K562 (cell line): Measurements from ENCODE around the gene IQSEC3.

Experiments
- ARNT ChIP-seq, 2 experiments: fragments of 450-650 bp; IDR thresholded peaks; 2 replicates each; pipeline ENCODE4 v1.6.1; 2016; ENCODE audit warnings: mild to moderate bottlenecking in 1 of 2
- CHD1 ChIP-seq: fragments of 200-600 bp; sonication (generic); IDR thresholded peaks from one replicate; pipeline ENCODE4 v1.6.1; 2012; ENCODE audit warnings: mild to moderate bottlenecking, moderate library complexity, low read length, inconsistent platforms
- FOXK1 ChIP-seq: sonication (generic); formaldehyde crosslinking; IDR thresholded peaks from 2 replicates; pipeline ENCODE4 v1.8.0; 2022; ENCODE audit warnings: missing genetic modification reagents, mild to moderate bottlenecking, borderline replicate concordance
- MAFK ChIP-seq: IDR thresholded peaks from 2 replicates; pipeline ENCODE4 v1.6.1; 2011; ENCODE audit warnings: low read length, improper control_type of control experiment
- NCOA4 ChIP-seq: fragments of 450-650 bp; IDR thresholded peaks from 2 replicates; pipeline ENCODE4 v1.6.1; 2018; ENCODE audit warnings: mild to moderate bottlenecking; ENCODE audit not compliant: partially characterized antibody
- PHTF2 ChIP-seq: fragments of 250-450 bp; sonication (Bioruptor Pico); IDR thresholded peaks from 2 replicates; pipeline ENCODE4 v1.5.0; 2021; ENCODE audit warnings: mild to moderate bottlenecking
- POLR2AphosphoS2 ChIP-seq: IDR thresholded peaks from 2 replicates; pipeline ENCODE4 v1.6.1; 2012; ENCODE audit warnings: low read length, improper control_type of control experiment
- POLR2AphosphoS5 ChIP-seq: IDR thresholded peaks from 2 replicates; pipeline ENCODE4 v1.6.1; 2011; ENCODE audit warnings: mild to moderate bottlenecking, low read depth, low read length, moderate library complexity; ENCODE audit not compliant: control insufficient read depth, insufficient read depth
- SMARCA5 ChIP-seq: fragments of 450-650 bp; IDR thresholded peaks from 2 replicates; pipeline ENCODE4 v1.6.1; 2016
- SRF ChIP-seq, 2 experiments: fragments of 250-450, 450-650 bp in 1 of 2; sonication (Bioruptor Pico) in 1 of 2; sonication (generic) in 1 of 2; formaldehyde crosslinking; IDR thresholded peaks; 2 replicates each; pipeline versions ENCODE4 v1.5.0 to v1.5.1; 2020 to 2022; ENCODE audit warnings: mild to moderate bottlenecking in 1 of 2, missing genetic modification reagents in 1 of 2
- TAF1 ChIP-seq: IDR thresholded peaks from 2 replicates; pipeline ENCODE4 v1.6.1; 2011; ENCODE audit warnings: mild to moderate bottlenecking, low read length, moderate library complexity; ENCODE audit not compliant: insufficient read depth, control insufficient read depth, severe bottlenecking; ENCODE audit errors: extremely low read depth
- ZBTB43 ChIP-seq: sonication (generic); formaldehyde crosslinking; IDR thresholded peaks from 2 replicates; pipeline ENCODE4 v1.8.0; 2023; ENCODE audit warnings: mild to moderate bottlenecking, missing genetic modification reagents
- TF ChIP-seq, protein P1 (sequence below): fragments of 200-800 bp; sonication (Bioruptor generic); IDR thresholded peaks from 2 replicates; pipeline ENCODE4 v1.6.1; 2016; ENCODE audit warnings: missing genetic modification characterization, missing compliant biosample characterization
- TF ChIP-seq, protein P2 (sequence below): fragments of 250-450 bp; sonication (Bioruptor Pico); IDR thresholded peaks from 2 replicates; pipeline ENCODE4 v1.8.0; 2022; ENCODE audit warnings: moderate library complexity, mild to moderate bottlenecking, inconsistent platforms

- TF ChIP-seq, protein P1, sequence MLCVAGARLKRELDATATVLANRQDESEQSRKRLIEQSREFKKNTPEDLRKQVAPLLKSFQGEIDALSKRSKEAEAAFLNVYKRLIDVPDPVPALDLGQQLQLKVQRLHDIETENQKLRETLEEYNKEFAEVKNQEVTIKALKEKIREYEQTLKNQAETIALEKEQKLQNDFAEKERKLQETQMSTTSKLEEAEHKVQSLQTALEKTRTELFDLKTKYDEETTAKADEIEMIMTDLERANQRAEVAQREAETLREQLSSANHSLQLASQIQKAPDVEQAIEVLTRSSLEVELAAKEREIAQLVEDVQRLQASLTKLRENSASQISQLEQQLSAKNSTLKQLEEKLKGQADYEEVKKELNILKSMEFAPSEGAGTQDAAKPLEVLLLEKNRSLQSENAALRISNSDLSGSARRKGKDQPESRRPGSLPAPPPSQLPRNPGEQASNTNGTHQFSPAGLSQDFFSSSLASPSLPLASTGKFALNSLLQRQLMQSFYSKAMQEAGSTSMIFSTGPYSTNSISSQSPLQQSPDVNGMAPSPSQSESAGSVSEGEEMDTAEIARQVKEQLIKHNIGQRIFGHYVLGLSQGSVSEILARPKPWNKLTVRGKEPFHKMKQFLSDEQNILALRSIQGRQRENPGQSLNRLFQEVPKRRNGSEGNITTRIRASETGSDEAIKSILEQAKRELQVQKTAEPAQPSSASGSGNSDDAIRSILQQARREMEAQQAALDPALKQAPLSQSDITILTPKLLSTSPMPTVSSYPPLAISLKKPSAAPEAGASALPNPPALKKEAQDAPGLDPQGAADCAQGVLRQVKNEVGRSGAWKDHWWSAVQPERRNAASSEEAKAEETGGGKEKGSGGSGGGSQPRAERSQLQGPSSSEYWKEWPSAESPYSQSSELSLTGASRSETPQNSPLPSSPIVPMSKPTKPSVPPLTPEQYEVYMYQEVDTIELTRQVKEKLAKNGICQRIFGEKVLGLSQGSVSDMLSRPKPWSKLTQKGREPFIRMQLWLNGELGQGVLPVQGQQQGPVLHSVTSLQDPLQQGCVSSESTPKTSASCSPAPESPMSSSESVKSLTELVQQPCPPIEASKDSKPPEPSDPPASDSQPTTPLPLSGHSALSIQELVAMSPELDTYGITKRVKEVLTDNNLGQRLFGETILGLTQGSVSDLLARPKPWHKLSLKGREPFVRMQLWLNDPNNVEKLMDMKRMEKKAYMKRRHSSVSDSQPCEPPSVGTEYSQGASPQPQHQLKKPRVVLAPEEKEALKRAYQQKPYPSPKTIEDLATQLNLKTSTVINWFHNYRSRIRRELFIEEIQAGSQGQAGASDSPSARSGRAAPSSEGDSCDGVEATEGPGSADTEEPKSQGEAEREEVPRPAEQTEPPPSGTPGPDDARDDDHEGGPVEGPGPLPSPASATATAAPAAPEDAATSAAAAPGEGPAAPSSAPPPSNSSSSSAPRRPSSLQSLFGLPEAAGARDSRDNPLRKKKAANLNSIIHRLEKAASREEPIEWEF (CRISPR knock-in tag), result no peak
- TF ChIP-seq, protein P2, sequence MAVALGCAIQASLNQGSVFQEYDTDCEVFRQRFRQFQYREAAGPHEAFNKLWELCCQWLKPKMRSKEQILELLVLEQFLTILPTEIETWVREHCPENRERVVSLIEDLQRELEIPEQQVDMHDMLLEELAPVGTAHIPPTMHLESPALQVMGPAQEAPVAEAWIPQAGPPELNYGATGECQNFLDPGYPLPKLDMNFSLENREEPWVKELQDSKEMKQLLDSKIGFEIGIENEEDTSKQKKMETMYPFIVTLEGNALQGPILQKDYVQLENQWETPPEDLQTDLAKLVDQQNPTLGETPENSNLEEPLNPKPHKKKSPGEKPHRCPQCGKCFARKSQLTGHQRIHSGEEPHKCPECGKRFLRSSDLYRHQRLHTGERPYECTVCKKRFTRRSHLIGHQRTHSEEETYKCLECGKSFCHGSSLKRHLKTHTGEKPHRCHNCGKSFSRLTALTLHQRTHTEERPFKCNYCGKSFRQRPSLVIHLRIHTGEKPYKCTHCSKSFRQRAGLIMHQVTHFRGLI (CRISPR knock-in tag), result no peak
- no peak for TF ChIP-seq CHD1
- TF ChIP-seq ARNT (IDR thresholded peaks at IDR 0.05), result no peak
- TF ChIP-seq TAF1, result no peak
- no peak for TF ChIP-seq FOXK1 (CRISPR knock-in tag)
- TF ChIP-seq NCOA4, result no peak
- TF ChIP-seq POLR2AphosphoS5, result no peak
- no peak for TF ChIP-seq SRF (CRISPR knock-in tag; IDR thresholded peaks at IDR 0.05)
- TF ChIP-seq ZBTB43 (CRISPR knock-in tag), result no peak
- TF ChIP-seq POLR2AphosphoS2, result no peak
- no peak for TF ChIP-seq SMARCA5
- no peak for TF ChIP-seq MAFK
- TF ChIP-seq PHTF2 (CRISPR knock-in tag), result no peak
These were observed 118.4 kb downstream of the IQSEC3 start for GRCh38 chr12:184811-185575.
